Mesothelial cell of epicardium (in vitro differentiated cells): ENCODE results near the gene RIMS4. TPM values are rescaled to one million over a fixed set of nuclear protein-coding genes. Genes with fewer than 3 reads are reported as not detected.

Source experiments
- DNase-seq, 2 experiments: peaks; one replicate each; pipeline ENCODE4 v3.0.0; 2021; ENCODE audit warnings: low spot score in 2 of 2; ENCODE audit not compliant: unreplicated experiment in 2 of 2
- H3K27ac Mint-ChIP-seq: 2 replicates; pipeline ENCODE4 v1.8.0; 2021; ENCODE audit warnings: mixed read lengths
- H3K27me3 Mint-ChIP-seq: 2 replicates; pipeline ENCODE4 v1.8.0; 2021; ENCODE audit warnings: low read depth, mixed read lengths
- H3K36me3 Mint-ChIP-seq: 2 replicates; pipeline ENCODE4 v1.8.0; 2021; ENCODE audit warnings: mixed read lengths
- H3K4me1 Mint-ChIP-seq: 2 replicates; pipeline ENCODE4 v1.8.0; 2021; ENCODE audit warnings: mixed read lengths
- H3K4me3 Mint-ChIP-seq: 2 replicates; pipeline ENCODE4 v1.8.0; 2021; ENCODE audit warnings: mild to moderate bottlenecking, moderate library complexity, mixed read lengths
- H3K9me3 Mint-ChIP-seq: 2 replicates; pipeline ENCODE4 v1.8.0; 2021; ENCODE audit warnings: mixed read lengths
- total RNA-seq: library from RNA; stranded (reverse); gene quantifications from 3 replicates; pipeline ENCODE4 v1.2.1, GENCODE V29; 2021
- TF ChIP-seq, protein P1 (sequence below): fragments of 200-600 bp; sonication (generic); IDR thresholded peaks from one replicate; pipeline ENCODE4 v1.5.0; 2021; ENCODE audit warnings: antibody characterized with exemption; ENCODE audit not compliant: unreplicated experiment

Gene RIMS4
- total RNA-seq, 1 donor from 2014 or later, result 1.6 TPM

DNA sequence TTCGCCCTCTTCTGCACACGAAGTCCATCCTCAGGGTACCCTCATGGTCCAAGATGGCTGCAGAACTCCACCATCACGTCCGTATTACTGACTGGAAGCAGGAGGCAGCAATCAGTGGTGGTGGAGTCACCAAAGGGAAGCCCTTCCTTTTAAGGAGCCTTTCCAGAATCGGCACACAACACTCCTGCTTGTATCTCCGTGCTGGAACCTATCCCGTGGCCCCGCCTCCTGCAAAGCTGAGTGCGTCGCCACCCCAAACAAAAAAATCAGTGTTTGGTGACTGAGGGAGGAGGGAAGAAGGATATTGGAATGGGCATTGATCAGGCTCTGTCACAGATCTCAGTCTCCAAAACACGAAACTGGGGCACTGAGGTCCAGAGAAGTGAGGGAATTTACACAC lies 101.0 kb downstream of the RIMS4 start:
- Mint-ChIP-seq H3K4me1 (no peaks in the 10 kb centered on the region), H3K4me3 (no peak overlapping the region), H3K9me3 (no peaks in the 10 kb centered on the region), H3K27ac (no peak overlapping the region), H3K27me3 (no peaks in the 10 kb centered on the region), H3K36me3 (no peaks in the 10 kb centered on the region)
- DNase-seq, result no peak
- TF ChIP-seq, protein P1, sequence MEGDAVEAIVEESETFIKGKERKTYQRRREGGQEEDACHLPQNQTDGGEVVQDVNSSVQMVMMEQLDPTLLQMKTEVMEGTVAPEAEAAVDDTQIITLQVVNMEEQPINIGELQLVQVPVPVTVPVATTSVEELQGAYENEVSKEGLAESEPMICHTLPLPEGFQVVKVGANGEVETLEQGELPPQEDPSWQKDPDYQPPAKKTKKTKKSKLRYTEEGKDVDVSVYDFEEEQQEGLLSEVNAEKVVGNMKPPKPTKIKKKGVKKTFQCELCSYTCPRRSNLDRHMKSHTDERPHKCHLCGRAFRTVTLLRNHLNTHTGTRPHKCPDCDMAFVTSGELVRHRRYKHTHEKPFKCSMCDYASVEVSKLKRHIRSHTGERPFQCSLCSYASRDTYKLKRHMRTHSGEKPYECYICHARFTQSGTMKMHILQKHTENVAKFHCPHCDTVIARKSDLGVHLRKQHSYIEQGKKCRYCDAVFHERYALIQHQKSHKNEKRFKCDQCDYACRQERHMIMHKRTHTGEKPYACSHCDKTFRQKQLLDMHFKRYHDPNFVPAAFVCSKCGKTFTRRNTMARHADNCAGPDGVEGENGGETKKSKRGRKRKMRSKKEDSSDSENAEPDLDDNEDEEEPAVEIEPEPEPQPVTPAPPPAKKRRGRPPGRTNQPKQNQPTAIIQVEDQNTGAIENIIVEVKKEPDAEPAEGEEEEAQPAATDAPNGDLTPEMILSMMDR, result no peak

DNA sequence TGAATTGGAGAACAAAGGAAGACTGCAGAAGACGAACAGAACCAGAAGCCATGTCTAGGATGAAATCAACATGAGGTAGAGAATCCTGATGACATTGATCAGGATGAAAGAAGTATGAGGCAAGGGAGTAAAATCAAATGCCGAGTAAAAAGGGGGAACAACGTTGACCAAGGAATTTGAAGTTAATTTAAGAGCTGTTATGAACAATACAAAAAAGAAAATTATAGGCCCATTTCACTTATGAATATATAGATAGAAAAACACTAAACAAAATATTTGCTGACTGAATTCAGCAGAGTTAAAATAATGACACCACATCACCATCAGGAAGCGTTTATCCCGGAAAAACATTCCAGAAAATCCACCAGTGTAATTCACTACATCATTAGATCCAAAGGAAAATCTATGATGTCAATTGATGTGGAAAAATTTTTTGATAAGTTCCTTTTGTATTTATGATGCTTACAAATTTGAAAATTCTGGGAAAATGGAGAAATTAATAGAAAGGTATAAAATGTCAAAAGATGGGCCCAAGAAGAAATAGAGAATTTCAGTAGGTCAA lies 103.2 kb downstream of the RIMS4 start:
- no peak overlapping the region for H3K27ac Mint-ChIP-seq
- TF ChIP-seq, protein P1, result no peak
- no peak overlapping the region for H3K4me3 Mint-ChIP-seq
- no peak for DNase-seq
- no peaks in the 10 kb centered on the region for H3K27me3 Mint-ChIP-seq
- H3K9me3 Mint-ChIP-seq, result no peaks in the 10 kb centered on the region
- no peaks in the 10 kb centered on the region for H3K4me1 Mint-ChIP-seq
- no peaks in the 10 kb centered on the region for H3K36me3 Mint-ChIP-seq

DNA sequence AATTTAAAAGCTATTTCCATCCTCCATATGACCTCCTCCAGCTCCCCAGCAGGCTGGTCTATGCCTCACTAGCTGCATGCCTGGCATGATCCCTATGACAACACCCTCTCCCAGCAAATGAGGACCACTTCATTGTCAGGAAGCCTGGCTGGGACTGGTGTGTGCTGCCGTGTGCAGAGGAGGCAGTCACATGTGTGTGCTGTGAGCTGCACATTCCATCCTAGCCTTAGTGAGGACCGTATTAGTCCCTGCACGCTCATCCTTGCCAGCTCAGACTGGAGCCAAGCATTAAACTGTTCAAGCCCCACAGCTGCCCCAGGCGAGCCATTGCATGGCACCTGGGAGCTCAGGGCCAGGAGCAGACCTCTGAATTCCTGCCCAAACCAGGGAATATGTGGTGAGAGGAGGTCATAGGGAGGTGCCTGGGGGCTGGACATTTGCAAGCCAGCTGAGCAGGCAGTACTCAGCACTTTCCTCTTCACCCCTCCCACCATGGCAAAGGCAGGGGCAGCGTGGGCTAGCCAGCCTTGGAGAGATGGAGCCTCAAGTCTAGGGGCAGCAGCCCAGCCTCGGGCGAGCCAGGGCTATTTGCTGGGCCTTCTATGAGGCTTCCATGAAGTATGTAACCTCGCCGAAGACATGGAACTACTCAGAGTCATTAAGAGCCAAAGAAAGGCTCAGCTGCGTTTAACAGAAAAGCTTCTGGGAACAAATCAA lies 103.9 kb downstream of the RIMS4 start:
- TF ChIP-seq, protein P1, result no peak
- peaks cover 4% of the 10 kb centered on the region for H3K4me1 Mint-ChIP-seq
- no peak for DNase-seq
- H3K9me3 Mint-ChIP-seq, result no peaks in the 10 kb centered on the region
- H3K4me3 Mint-ChIP-seq, result no peak overlapping the region
- no peaks in the 10 kb centered on the region for H3K36me3 Mint-ChIP-seq
- H3K27me3 Mint-ChIP-seq, result no peaks in the 10 kb centered on the region
- no peak overlapping the region for H3K27ac Mint-ChIP-seq

DNA sequence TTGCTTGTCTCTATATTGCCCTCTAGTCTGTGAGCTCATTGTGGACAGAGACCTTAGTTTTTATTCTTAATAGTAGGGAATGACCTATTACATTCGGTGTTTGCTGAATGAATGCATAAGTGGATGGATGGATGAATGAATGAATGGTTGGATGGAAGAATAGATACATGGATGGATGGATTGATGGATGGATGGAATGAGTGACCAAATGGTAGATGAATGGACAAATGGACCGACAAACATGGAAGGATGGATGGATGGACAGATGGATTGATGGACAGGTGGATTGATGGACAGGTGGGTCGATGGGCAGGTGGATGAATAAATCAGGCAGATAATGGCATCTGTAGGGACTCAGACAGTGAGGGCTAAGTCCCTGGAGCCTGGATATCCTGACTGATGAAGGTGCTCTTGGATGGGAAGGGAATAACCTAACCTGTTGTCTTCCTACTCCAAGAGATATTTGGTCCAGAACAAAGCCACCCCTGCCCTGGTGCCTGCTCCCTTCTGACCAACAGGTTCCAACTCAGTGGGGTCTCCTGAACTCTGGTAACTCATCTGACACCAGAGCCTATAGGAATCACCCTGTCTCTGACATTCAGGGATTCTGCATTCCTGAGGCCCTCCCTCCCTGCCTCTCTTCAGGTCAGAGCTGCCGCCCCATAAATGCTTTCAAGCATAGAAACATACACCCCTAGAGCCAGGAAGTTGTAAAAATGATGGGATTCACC lies 104.8 kb downstream of the RIMS4 start:
- TF ChIP-seq, protein P1, result no peak
- no peak overlapping the region for H3K27ac Mint-ChIP-seq

DNA sequence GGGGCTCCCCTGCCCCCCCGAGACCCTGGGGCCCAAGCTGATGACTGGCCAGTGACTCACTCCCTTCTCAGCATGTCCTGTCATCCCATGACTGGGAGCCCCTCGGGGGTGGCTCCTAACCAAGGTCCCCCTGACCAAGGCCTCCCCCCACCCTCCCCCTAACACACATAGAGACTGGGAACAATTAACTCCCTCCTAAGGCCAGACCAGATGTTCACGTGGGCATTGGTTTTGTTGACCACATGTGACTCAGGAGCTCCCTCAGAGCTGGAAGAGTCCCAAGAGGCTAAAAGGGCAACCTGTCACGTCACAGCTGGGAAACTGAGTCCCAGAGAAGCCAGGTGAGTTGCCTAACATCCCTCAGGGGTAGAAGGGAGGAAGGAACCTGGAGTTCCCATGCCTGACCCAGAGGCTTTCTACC lies 105.8 kb downstream of the RIMS4 start:
- Mint-ChIP-seq H3K27ac (no peak overlapping the region), H3K36me3 (no peaks in the 10 kb centered on the region), H3K4me1 (peaks cover 10% of the 10 kb centered on the region), H3K9me3 (no peaks in the 10 kb centered on the region), H3K27me3 (no peaks in the 10 kb centered on the region), H3K4me3 (no peak overlapping the region)
- DNase-seq, result no peak
- TF ChIP-seq, protein P1, result no peak

More for the DNA sequence above, 104.8 kb downstream of the RIMS4 start:
- Mint-ChIP-seq H3K36me3 (no peaks in the 10 kb centered on the region), H3K9me3 (no peaks in the 10 kb centered on the region), H3K27me3 (no peaks in the 10 kb centered on the region), H3K4me3 (no peak overlapping the region), H3K4me1 (peaks cover 10% of the 10 kb centered on the region)
- no peak for DNase-seq
